PC-9 (cell line): ENCODE data around the gene BRAF. TPM values are rescaled to one million over a fixed set of nuclear protein-coding genes. Genes with fewer than 3 reads are reported as not detected.
"Not testable (repeated sequence)": the region's sequence is repeated elsewhere in the genome, so short reads cannot be mapped to it uniquely, and the experiment has no call there.

Source experiments
- BruUV-seq: library from RNA; stranded (reverse); fragments of 400-500 nt; replicated peaks from 2 replicates; lab custom pipeline; 2021; lab: Mats Ljungman, UMichigan
- CTCF ChIA-PET: fragments of 300-600 bp; sonication (Branson Sonifier 250); formaldehyde crosslinking; loops from one replicate; lab custom pipeline; 2022; ENCODE audit warnings: antibody characterized with exemption; lab: Charles Lee
- POLR2A ChIA-PET: fragments of 300-600 bp; sonication (Branson Sonifier 250); formaldehyde crosslinking; loops from one replicate; lab custom pipeline; 2022; ENCODE audit warnings: antibody characterized with exemption; ENCODE audit not compliant: unreplicated experiment; lab: Charles Lee
- DNase-seq, 2 experiments: peaks; one replicate each; pipeline versions ENCODE4 v3.0.0 to v3.0.0-alpha.2; 2015 to 2022; ENCODE audit warnings: mixed read lengths in 1 of 2
- H2AFZ ChIP-seq: fragments of 200-600 bp; sonication (generic); 2 replicates; pipeline ENCODE4 v1.8.1; 2017; ENCODE audit warnings: antibody characterized with exemption
- H3F3A ChIP-seq: fragments of 200-600 bp; sonication (generic); 2 replicates; pipeline ENCODE4 v1.8.1; 2017; ENCODE audit warnings: antibody characterized with exemption, mild to moderate bottlenecking, low read depth; ENCODE audit not compliant: insufficient read depth
- H3K27ac ChIP-seq: fragments of 200-600 bp; sonication (generic); 2 replicates; pipeline ENCODE4 v1.6.1; 2016; ENCODE audit warnings: mixed run types
- H3K27me3 ChIP-seq: fragments of 200-600 bp; sonication (generic); 2 replicates; pipeline ENCODE4 v1.6.1; 2016; ENCODE audit warnings: low read depth, mixed run types; ENCODE audit not compliant: insufficient read depth
- H3K36me3 ChIP-seq: fragments of 200-600 bp; sonication (generic); 2 replicates; pipeline ENCODE4 v1.6.1; 2016; ENCODE audit warnings: low read depth, mixed run types
- H3K4me1 ChIP-seq: fragments of 200-600 bp; sonication (generic); replicated peaks from 2 replicates; pipeline ENCODE4 v1.6.1; 2016; ENCODE audit warnings: mixed run types; ENCODE audit not compliant: insufficient read depth
- H3K4me2 ChIP-seq: fragments of 200-600 bp; sonication (generic); 2 replicates; pipeline ENCODE4 v1.6.1; 2017; ENCODE audit warnings: mixed run types
- H3K4me3 ChIP-seq: fragments of 200-600 bp; sonication (generic); 2 replicates; pipeline ENCODE4 v1.6.1; 2016; ENCODE audit warnings: mixed run types
- H3K79me2 ChIP-seq: fragments of 200-600 bp; sonication (generic); 2 replicates; pipeline ENCODE4 v1.6.1; 2017; ENCODE audit warnings: low read depth, mixed run types
- H3K9me2 ChIP-seq: fragments of 200-600 bp; sonication (generic); 2 replicates; pipeline ENCODE4 v1.8.1; 2017; ENCODE audit warnings: mild to moderate bottlenecking; ENCODE audit not compliant: insufficient read depth
- H3K9me3 ChIP-seq: fragments of 200-600 bp; sonication (generic); 2 replicates; pipeline ENCODE4 v1.8.1; 2016; ENCODE audit warnings: low read depth; ENCODE audit not compliant: insufficient read depth
- H4K20me1 ChIP-seq: fragments of 200-600 bp; sonication (generic); 2 replicates; pipeline ENCODE4 v1.8.1; 2017; ENCODE audit not compliant: insufficient read depth
- EZH2 ChIP-seq: fragments of 200-600 bp; sonication (generic); IDR thresholded peaks from 2 replicates; pipeline ENCODE4 v1.8.0; 2017; ENCODE audit warnings: antibody characterized with exemption, low read depth
- intact Hi-C: fragments of 100-400 bp; cut with micrococcal nuclease; formaldehyde crosslinking; loops from one replicate; pipeline ENCODE4 v1.10.0; 2022; ENCODE audit not compliant: unreplicated experiment
- total RNA-seq: library from RNA; stranded (reverse); gene quantifications from 2 replicates; pipeline ENCODE4 v1.2.3, GENCODE V29; 2021
- TF ChIP-seq, protein P1 (sequence below): fragments of 200-600 bp; sonication (generic); conservative IDR thresholded peaks from 2 replicates; pipeline ENCODE4 v1.6.1; 2017; ENCODE audit warnings: mixed run types, antibody characterized with exemption, mild to moderate bottlenecking, moderate library complexity

BRAF gene
- total RNA-seq, 1 experiment from 2014 or later, result 56.9 TPM

DNA sequence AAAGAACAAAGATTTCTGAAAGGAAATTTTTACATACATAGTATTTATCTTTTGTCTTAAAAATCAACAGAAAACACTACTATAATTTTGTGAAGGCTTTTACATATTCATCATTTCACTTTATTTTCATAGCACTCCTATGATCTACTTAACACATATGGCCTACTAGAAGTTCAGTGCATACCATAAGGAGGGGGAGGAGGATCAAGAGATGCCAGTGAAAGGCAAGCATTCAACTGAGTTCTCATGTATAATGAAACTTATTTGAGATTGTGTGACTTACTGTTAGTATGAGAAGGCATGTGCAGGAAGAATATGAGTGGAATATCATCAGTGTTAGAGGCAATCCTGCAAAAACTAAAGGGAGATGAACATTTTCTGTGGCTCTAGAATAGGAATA, 10.6 kb downstream of the BRAF start:
- intact Hi-C loops, result no loop called here
- Histone ChIP-seq H4K20me1 (peaks cover 16% of the 10 kb centered on the region), H3K36me3 (no peaks in the 10 kb centered on the region; the same call in none of the 2 replicates), H3K9me3 (peaks cover 3% of the 10 kb centered on the region; the same call in 1 of the 2 replicates), H3K4me3 (no peak overlapping the region), H3K27ac (peak overlapping the region; percentile 77), H3K27me3 (no peaks in the 10 kb centered on the region), H3K4me1 (peaks cover 29% of the 10 kb centered on the region), H3F3A (peaks cover 12% of the 10 kb centered on the region; the same call in 1 of the 2 replicates), H3K4me2 (0 out of 2 replicates have a peak overlapping the region, but pooled peaks have one; percentile 52), H2AFZ (no peak overlapping the region), H3K9me2 (no peaks in the 10 kb centered on the region), H3K79me2 (peaks cover 95% of the 10 kb centered on the region)
- no peak for DNase-seq
- BruUV-seq, result no TSS peak
- ChIA-PET POLR2A (interaction anchor here (0.7 kb wide), 1 partner anchor 37 kb away, joined by 6 read pairs; no protein-coding TSS in a partner anchor), CTCF (no interaction called here)
- TF ChIP-seq, protein P1, sequence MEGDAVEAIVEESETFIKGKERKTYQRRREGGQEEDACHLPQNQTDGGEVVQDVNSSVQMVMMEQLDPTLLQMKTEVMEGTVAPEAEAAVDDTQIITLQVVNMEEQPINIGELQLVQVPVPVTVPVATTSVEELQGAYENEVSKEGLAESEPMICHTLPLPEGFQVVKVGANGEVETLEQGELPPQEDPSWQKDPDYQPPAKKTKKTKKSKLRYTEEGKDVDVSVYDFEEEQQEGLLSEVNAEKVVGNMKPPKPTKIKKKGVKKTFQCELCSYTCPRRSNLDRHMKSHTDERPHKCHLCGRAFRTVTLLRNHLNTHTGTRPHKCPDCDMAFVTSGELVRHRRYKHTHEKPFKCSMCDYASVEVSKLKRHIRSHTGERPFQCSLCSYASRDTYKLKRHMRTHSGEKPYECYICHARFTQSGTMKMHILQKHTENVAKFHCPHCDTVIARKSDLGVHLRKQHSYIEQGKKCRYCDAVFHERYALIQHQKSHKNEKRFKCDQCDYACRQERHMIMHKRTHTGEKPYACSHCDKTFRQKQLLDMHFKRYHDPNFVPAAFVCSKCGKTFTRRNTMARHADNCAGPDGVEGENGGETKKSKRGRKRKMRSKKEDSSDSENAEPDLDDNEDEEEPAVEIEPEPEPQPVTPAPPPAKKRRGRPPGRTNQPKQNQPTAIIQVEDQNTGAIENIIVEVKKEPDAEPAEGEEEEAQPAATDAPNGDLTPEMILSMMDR, result no peak
- no peak for TF ChIP-seq EZH2

DNA sequence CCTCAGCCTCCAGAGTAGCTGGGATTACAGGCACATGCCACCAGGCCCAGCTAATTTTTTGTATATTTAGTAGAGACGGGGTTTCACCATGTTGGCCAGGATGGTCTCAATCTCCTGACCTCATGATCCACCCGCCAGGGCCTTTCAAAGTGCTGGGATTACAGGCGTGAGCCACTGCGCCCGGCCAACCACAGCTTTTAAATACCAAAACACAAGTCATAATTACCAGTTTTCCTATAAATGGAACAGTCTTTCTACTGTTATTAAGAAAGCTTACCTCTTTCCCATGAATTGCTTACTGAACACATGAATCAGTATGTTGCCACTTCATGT, 11.2 kb downstream of the BRAF start:
- Histone ChIP-seq H3F3A (peaks cover 12% of the 10 kb centered on the region; the same call in 1 of the 2 replicates), H4K20me1 (peaks cover 16% of the 10 kb centered on the region), H3K27ac (peak overlapping the region; percentile 77), H3K79me2 (peaks cover 96% of the 10 kb centered on the region), H3K4me2 (peak overlapping the region; percentile 52; the same call in 1 of the 2 replicates), H3K4me1 (peaks cover 29% of the 10 kb centered on the region)
- ChIA-PET CTCF (interaction anchor here (0.7 kb wide), 1 partner anchor 655 kb away, joined by 3 read pairs; no protein-coding TSS in a partner anchor), POLR2A (interaction anchor here (0.6 to 0.7 kb wide), 3 partner anchors 11 to 197 kb away, joined by 3 to 6 read pairs (median 5); no protein-coding TSS in a partner anchor)
- H3K9me3 ChIP-seq, H3K4me3 ChIP-seq, H3K9me2 ChIP-seq, H3K36me3 ChIP-seq, intact Hi-C loops, BruUV-seq, H3K27me3 ChIP-seq, H2AFZ ChIP-seq: not testable (repeated sequence)
- DNase-seq, result peak in 1 of 2 experiments; percentile 50

DNA sequence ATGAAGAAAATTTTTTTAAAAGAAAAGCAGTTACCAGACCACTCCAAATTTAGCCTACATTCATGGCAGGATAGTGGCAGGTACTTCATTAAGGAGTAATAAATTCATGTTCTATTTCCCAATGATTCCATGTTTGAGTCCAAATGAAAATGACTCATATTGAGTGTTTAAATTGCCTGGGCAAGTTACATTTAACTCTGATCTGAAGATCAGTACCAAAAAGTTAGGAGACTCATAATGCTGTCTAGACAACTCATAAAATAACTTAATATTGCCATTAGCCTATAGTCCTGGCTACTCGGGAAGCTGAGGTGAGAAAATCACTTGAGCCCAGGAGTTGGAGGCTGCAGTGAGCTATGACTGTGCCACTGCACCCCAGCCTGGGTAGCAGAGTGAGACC, 13.0 kb downstream of the BRAF start:
- no peaks in the 10 kb centered on the region for H3K9me2 ChIP-seq
- H3K9me3 ChIP-seq, result peaks cover 3% of the 10 kb centered on the region; the same call in 1 of the 2 replicates
- H2AFZ ChIP-seq, result no peak overlapping the region
- H3K27me3 ChIP-seq, result no peaks in the 10 kb centered on the region
- H3K4me2 ChIP-seq, result no peak overlapping the region
- H4K20me1 ChIP-seq, result peaks cover 9% of the 10 kb centered on the region
- POLR2A ChIA-PET, result no interaction called here
- H3K79me2 ChIP-seq, result peaks cover 93% of the 10 kb centered on the region
- peaks cover 12% of the 10 kb centered on the region; the same call in 1 of the 2 replicates for H3F3A ChIP-seq
- peaks cover 29% of the 10 kb centered on the region for H3K4me1 ChIP-seq
- DNase-seq, result no peak
- CTCF ChIA-PET, result no interaction called here
- H3K36me3 ChIP-seq, result peaks cover 4% of the 10 kb centered on the region
- H3K4me3 ChIP-seq, result no peak overlapping the region
- no peak for TF ChIP-seq EZH2
- TF ChIP-seq, protein P1, result no peak
- no TSS peak for BruUV-seq
- no peak overlapping the region for H3K27ac ChIP-seq
- intact Hi-C loops, result no loop called here
